ENCODE data around the gene ZNF597. TPM values are rescaled to one million over a fixed set of nuclear protein-coding genes. Genes with fewer than 3 reads are reported as not detected.
A peak's percentile ranks its signal among the peaks of the same experiment; 100 is the strongest.

ZNF597 gene
- polyA plus RNA-seq (2013) = 1.4 and 1.5 TPM in 2 replicates

- Histone ChIP-seq H3K4me2 (ENCODE audit: low read length) (peak within 1 kb of the TSS; percentile 67), H2BK120ac (ENCODE audit: insufficient read depth, low read length, poor library complexity) (no peak within 1 kb of the TSS), H4K12ac (ENCODE audit: low read depth, low read length) (peak within 1 kb of the TSS; percentile 49), H3K9ac (ENCODE audit: low read length) (peak within 1 kb of the TSS; percentile 55), H2AK5ac (ENCODE audit: low read length) (no peak within 1 kb of the TSS), H2BK5ac (ENCODE audit: low read depth, low read length, poor library complexity) (no peak within 1 kb of the TSS), H3K36me3 (ENCODE audit: control insufficient read depth in 1 of 2, insufficient read depth in 2 of 2, low read length in 2 of 2) (peaks cover 2 to 6% of the 10 kb centered on the region in 2 experiments), H3K79me2 (ENCODE audit: control insufficient read depth, insufficient read depth, low read length, poor library complexity) (no peaks in the 10 kb centered on the region), H4K8ac (ENCODE audit: low read depth, low read length) (peak within 1 kb of the TSS; percentile 29), H3K18ac (ENCODE audit: low read length) (no peak within 1 kb of the TSS), H3K27ac (ENCODE audit: low read depth, low read length) (no peak within 1 kb of the TSS), H4K91ac (ENCODE audit: low read depth, low read length) (peak within 1 kb of the TSS; percentile 7), H3K27me3 (ENCODE audit: insufficient read depth, low read length) (no peaks in the 10 kb centered on the region), H3K23ac (ENCODE audit: low read length) (no peak within 1 kb of the TSS), H3K14ac (ENCODE audit: low read length) (no peak within 1 kb of the TSS), H3K4ac (ENCODE audit: low read depth, low read length) (no peak within 1 kb of the TSS), H3K4me1 (ENCODE audit: control insufficient read depth in 1 of 2, insufficient read depth in 2 of 2, low read length in 2 of 2) (peaks cover 0 to 2% of the 10 kb centered on the region in 2 experiments), H3K79me1 (ENCODE audit: low read length) (no peaks in the 10 kb centered on the region), H2AFZ (ENCODE audit: insufficient read depth, low read length, poor library complexity) (peak within 1 kb of the TSS; percentile 54), H2BK12ac (ENCODE audit: low read length) (no peak within 1 kb of the TSS), H3K4me3 (ENCODE audit: low read depth, low read length) (peak within 1 kb of the TSS; percentile 77), H3K9me3 (ENCODE audit: insufficient read depth, low read depth, low read length) (peaks cover 7% of the 10 kb centered on the region)
- peak; percentile 84 to 88 for DNase-seq
- no CpG with 5 or more reads among the region's 61 CpGs for WGBS (ENCODE audit: extremely low coverage, insufficient coverage, insufficient read length)
Observed at GRCh38 chr16:3443108-3444031, at the start of gene ZNF597, which contains the start of gene NAA60. Gene ZNF597, minus strand, starts transcription at chr16:3443504. Its CDS starts 351 bp downstream, at chr16:3443153. Gene NAA60, plus strand, starts transcription at chr16:3443680. Its CDS starts 32,548 bp downstream, at chr16:3476228.

- H3K36me3 ChIP-seq (ENCODE audit: control insufficient read depth in 1 of 2, insufficient read depth in 2 of 2, low read length in 2 of 2) = peaks cover 4 to 8% of the 10 kb centered on the region in 2 experiments
- no peak overlapping the region for H2BK5ac ChIP-seq (ENCODE audit: low read depth, low read length, poor library complexity)
- H4K12ac ChIP-seq (ENCODE audit: low read depth, low read length) = no peak overlapping the region
- no peak overlapping the region for H3K4me2 ChIP-seq (ENCODE audit: low read length)
- H3K14ac ChIP-seq (ENCODE audit: low read length) = no peak overlapping the region
- H3K9me3 ChIP-seq (ENCODE audit: insufficient read depth, low read depth, low read length) = peaks cover 1% of the 10 kb centered on the region
- H3K9ac ChIP-seq (ENCODE audit: low read length) = no peak overlapping the region
- H4K91ac ChIP-seq (ENCODE audit: low read depth, low read length) = no peak overlapping the region
- H3K18ac ChIP-seq (ENCODE audit: low read length) = no peak overlapping the region
- no peak overlapping the region for H2BK12ac ChIP-seq (ENCODE audit: low read length)
- peaks cover 0 to 2% of the 10 kb centered on the region in 2 experiments for H3K4me1 ChIP-seq (ENCODE audit: control insufficient read depth in 1 of 2, insufficient read depth in 2 of 2, low read length in 2 of 2)
- WGBS (ENCODE audit: extremely low coverage, insufficient coverage, insufficient read length) = no CpG with 5 or more reads among the region's 10 CpGs
- H3K4me3 ChIP-seq (ENCODE audit: low read depth, low read length) = no peak overlapping the region
- no peak overlapping the region for H2BK120ac ChIP-seq (ENCODE audit: insufficient read depth, low read length, poor library complexity)
- H3K79me2 ChIP-seq (ENCODE audit: control insufficient read depth, insufficient read depth, low read length, poor library complexity) = no peaks in the 10 kb centered on the region
- H3K27ac ChIP-seq (ENCODE audit: low read depth, low read length) = no peak overlapping the region
- DNase-seq = no peak
- no peak overlapping the region for H2AK5ac ChIP-seq (ENCODE audit: low read length)
- no peaks in the 10 kb centered on the region for H3K79me1 ChIP-seq (ENCODE audit: low read length)
- no peak overlapping the region for H3K23ac ChIP-seq (ENCODE audit: low read length)
- no peak overlapping the region for H3K4ac ChIP-seq (ENCODE audit: low read depth, low read length)
- no peaks in the 10 kb centered on the region for H3K27me3 ChIP-seq (ENCODE audit: insufficient read depth, low read length)
- H2AFZ ChIP-seq (ENCODE audit: insufficient read depth, low read length, poor library complexity) = no peak overlapping the region
- no peak overlapping the region for H4K8ac ChIP-seq (ENCODE audit: low read depth, low read length)
Observed at GRCh38 chr16:3492356-3492755, 49.1 kb upstream of the ZNF597 start.

- Histone ChIP-seq H3K14ac (ENCODE audit: low read length) (no peak overlapping the region), H3K4me2 (ENCODE audit: low read length) (no peak overlapping the region), H3K27me3 (ENCODE audit: insufficient read depth, low read length) (no peaks in the 10 kb centered on the region), H3K9me3 (ENCODE audit: insufficient read depth, low read depth, low read length) (peaks cover 1% of the 10 kb centered on the region), H3K79me2 (ENCODE audit: control insufficient read depth, insufficient read depth, low read length, poor library complexity) (no peaks in the 10 kb centered on the region), H3K27ac (ENCODE audit: low read depth, low read length) (no peak overlapping the region), H3K4me1 (ENCODE audit: control insufficient read depth in 1 of 2, insufficient read depth in 2 of 2, low read length in 2 of 2) (peaks cover 0 to 2% of the 10 kb centered on the region in 2 experiments), H4K12ac (ENCODE audit: low read depth, low read length) (no peak overlapping the region), H2BK120ac (ENCODE audit: insufficient read depth, low read length, poor library complexity) (no peak overlapping the region), H2AFZ (ENCODE audit: insufficient read depth, low read length, poor library complexity) (no peak overlapping the region), H3K79me1 (ENCODE audit: low read length) (no peaks in the 10 kb centered on the region), H2BK5ac (ENCODE audit: low read depth, low read length, poor library complexity) (no peak overlapping the region), H2AK5ac (ENCODE audit: low read length) (no peak overlapping the region), H3K18ac (ENCODE audit: low read length) (no peak overlapping the region), H3K9ac (ENCODE audit: low read length) (no peak overlapping the region), H3K4ac (ENCODE audit: low read depth, low read length) (no peak overlapping the region), H3K36me3 (ENCODE audit: control insufficient read depth in 1 of 2, insufficient read depth in 2 of 2, low read length in 2 of 2) (peaks cover 14 to 18% of the 10 kb centered on the region in 2 experiments), H4K8ac (ENCODE audit: low read depth, low read length) (no peak overlapping the region), H2BK12ac (ENCODE audit: low read length) (no peak overlapping the region), H3K4me3 (ENCODE audit: low read depth, low read length) (no peak overlapping the region), H4K91ac (ENCODE audit: low read depth, low read length) (no peak overlapping the region), H3K23ac (ENCODE audit: low read length) (no peak overlapping the region)
- DNase-seq = no peak
- no CpG with 5 or more reads among the region's 17 CpGs for WGBS (ENCODE audit: extremely low coverage, insufficient coverage, insufficient read length)
Observed at GRCh38 chr16:3490911-3491629, 47.8 kb upstream of the ZNF597 start.

GRCh38 chr16:3488801-3489200, 45.5 kb upstream of the ZNF597 start:
- H2AK5ac ChIP-seq (ENCODE audit: low read length) = no peak overlapping the region

More at GRCh38 chr16:3488801-3489200, 45.5 kb upstream of the ZNF597 start:
- WGBS (ENCODE audit: extremely low coverage, insufficient coverage, insufficient read length) = no CpG with 5 or more reads among the region's 13 CpGs
- Histone ChIP-seq H3K9me3 (ENCODE audit: insufficient read depth, low read depth, low read length) (peaks cover 1% of the 10 kb centered on the region), H3K27ac (ENCODE audit: low read depth, low read length) (no peak overlapping the region), H4K8ac (ENCODE audit: low read depth, low read length) (no peak overlapping the region), H3K36me3 (ENCODE audit: control insufficient read depth in 1 of 2, insufficient read depth in 2 of 2, low read length in 2 of 2) (peaks cover 36 to 39% of the 10 kb centered on the region in 2 experiments), H3K79me1 (ENCODE audit: low read length) (no peaks in the 10 kb centered on the region), H4K91ac (ENCODE audit: low read depth, low read length) (no peak overlapping the region), H3K4me2 (ENCODE audit: low read length) (no peak overlapping the region), H4K12ac (ENCODE audit: low read depth, low read length) (no peak overlapping the region), H3K4me3 (ENCODE audit: low read depth, low read length) (no peak overlapping the region), H2BK120ac (ENCODE audit: insufficient read depth, low read length, poor library complexity) (no peak overlapping the region), H3K4me1 (ENCODE audit: control insufficient read depth in 1 of 2, insufficient read depth in 2 of 2, low read length in 2 of 2) (peaks cover 0 to 2% of the 10 kb centered on the region in 2 experiments), H2BK5ac (ENCODE audit: low read depth, low read length, poor library complexity) (no peak overlapping the region), H3K23ac (ENCODE audit: low read length) (no peak overlapping the region), H3K79me2 (ENCODE audit: control insufficient read depth, insufficient read depth, low read length, poor library complexity) (no peaks in the 10 kb centered on the region), H2BK12ac (ENCODE audit: low read length) (no peak overlapping the region), H3K4ac (ENCODE audit: low read depth, low read length) (no peak overlapping the region), H3K18ac (ENCODE audit: low read length) (no peak overlapping the region), H3K9ac (ENCODE audit: low read length) (no peak overlapping the region), H2AFZ (ENCODE audit: insufficient read depth, low read length, poor library complexity) (no peak overlapping the region), H3K27me3 (ENCODE audit: insufficient read depth, low read length) (no peaks in the 10 kb centered on the region), H3K14ac (ENCODE audit: low read length) (no peak overlapping the region)
- DNase-seq = no peak
